Measurements from ENCODE around the gene MX2.

DNA sequence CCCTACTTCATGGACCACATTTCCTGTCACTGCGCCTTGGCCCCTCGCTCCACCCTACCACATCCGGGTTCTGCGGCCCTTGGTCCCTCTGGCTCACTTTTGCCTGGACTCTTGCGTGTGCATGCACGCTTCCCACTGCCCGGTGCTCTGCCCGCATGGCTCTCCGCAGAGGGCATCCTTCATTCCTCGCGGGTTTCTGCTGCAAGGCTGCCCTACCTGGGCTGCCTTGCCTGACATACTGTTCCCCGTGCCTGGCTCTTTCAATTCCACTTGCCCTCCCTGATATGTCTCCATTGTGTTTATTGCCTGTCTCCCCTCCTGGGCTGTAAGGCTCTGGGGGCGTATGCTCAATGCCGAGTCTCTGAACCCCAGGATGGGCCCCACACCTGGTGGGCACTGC lies 26.4 kb downstream of the MX2 start:
- TF ChIP-seq, protein P1, sequence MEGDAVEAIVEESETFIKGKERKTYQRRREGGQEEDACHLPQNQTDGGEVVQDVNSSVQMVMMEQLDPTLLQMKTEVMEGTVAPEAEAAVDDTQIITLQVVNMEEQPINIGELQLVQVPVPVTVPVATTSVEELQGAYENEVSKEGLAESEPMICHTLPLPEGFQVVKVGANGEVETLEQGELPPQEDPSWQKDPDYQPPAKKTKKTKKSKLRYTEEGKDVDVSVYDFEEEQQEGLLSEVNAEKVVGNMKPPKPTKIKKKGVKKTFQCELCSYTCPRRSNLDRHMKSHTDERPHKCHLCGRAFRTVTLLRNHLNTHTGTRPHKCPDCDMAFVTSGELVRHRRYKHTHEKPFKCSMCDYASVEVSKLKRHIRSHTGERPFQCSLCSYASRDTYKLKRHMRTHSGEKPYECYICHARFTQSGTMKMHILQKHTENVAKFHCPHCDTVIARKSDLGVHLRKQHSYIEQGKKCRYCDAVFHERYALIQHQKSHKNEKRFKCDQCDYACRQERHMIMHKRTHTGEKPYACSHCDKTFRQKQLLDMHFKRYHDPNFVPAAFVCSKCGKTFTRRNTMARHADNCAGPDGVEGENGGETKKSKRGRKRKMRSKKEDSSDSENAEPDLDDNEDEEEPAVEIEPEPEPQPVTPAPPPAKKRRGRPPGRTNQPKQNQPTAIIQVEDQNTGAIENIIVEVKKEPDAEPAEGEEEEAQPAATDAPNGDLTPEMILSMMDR (conservative IDR thresholded peaks at IDR 0.05; ENCODE audit: low read length), result no peak
- TF ChIP-seq EZH2phosphoT487 (IDR thresholded peaks at IDR 0.05; ENCODE audit: borderline replicate concordance, low read depth, low read length), result no peak
